Esophagus squamous epithelium (tissue), 4 donors: Measurements from ENCODE around the gene FAM163B.

Source experiments
- CTCF ChIP-seq, 6 experiments: fragments of 450-650 bp in 4 of 6; fragments of 200-600 bp in 2 of 6; sonication (generic) in 2 of 6; IDR thresholded peaks; one replicate each; pipeline ENCODE4 v1.5.1; 2016 to 2019; ENCODE audit warnings: antibody characterized with exemption in 6 of 6, mild to moderate bottlenecking in 4 of 6, moderate library complexity in 4 of 6
- POLR2A ChIP-seq, 4 donors: fragments of 450-650 bp; IDR thresholded peaks; one replicate each; pipeline ENCODE4 v1.6.1; 2017; ENCODE audit warnings: antibody characterized with exemption in 4 of 4, mild to moderate bottlenecking in 4 of 4, moderate library complexity in 3 of 4

DNA sequence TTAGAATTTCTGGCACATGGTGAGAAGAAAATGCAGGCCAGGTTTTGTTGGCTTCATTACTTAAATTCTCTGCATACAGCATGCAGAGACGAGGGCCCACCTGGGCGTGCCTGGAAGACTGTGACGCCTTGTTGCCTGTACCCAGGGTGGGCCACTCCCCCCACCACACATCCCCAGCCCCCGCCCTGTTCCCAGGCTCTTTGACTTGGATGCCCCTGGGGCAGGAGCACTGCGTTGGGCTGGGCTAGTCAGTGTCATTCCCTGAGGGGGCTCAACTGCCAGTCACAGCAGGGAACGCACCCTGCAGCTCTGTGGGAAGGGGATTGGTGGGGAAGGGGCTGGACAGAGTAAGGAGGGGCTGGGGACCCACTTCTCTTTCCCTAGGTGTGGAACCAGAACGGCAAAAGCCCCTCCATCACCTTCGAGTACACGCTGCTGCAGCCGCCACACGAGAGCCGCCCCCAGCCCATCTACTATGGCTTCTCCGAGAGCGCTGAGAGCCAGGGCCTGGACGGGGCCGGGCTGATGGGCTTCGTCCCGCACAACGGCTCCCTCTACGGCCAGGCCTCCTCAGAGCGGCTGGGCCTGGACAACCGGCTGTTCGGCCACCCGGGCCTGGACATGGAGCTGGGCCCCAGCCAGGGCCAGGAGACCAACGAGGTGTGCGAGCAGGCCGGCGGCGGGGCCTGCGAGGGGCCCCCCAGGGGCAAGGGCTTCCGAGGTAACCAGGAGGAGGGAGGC lies 55.0 kb downstream of the FAM163B start:
- no peak for TF ChIP-seq CTCF (IDR thresholded peaks at IDR 0.05)
- no peak for TF ChIP-seq POLR2A (IDR thresholded peaks at IDR 0.05)
